Measurements from ENCODE around the gene CATSPERE. TPM values are rescaled to one million over a fixed set of nuclear protein-coding genes. Genes with fewer than 3 reads are reported as not detected.
"Not testable (repeated sequence)": the region's sequence is repeated elsewhere in the genome, so short reads cannot be mapped to it uniquely, and the experiment has no call there.

CATSPERE gene
- total RNA-seq, 1 donor from 2014 or later, result 0.86 TPM

DNA sequence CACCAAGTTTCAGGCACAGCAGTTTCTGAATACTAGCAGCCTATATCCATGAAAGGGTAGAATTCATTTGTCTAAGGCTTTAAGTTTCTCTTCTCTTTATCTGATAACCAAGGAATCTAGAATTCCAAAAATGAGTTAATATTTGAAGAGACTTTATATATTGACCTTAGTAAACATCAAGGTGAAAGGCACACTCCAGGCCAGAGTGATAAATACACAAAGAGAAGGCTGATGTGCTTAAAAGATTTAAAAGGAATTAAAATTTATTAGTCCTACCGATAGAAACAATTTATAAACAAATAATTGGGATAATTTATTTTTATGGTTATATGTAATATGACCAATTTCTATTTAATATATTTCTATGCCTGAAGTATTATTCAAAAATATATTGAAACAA, 98.5 kb downstream of the CATSPERE start:
- Histone ChIP-seq H3K27ac (no peak overlapping the region), H2AFZ (replicated peaks) (no peak overlapping the region), H3K4me3 (no peak overlapping the region), H4K20me1 (ENCODE audit: low read depth) (no peaks in the 10 kb centered on the region), H3K36me3 (no peaks in the 10 kb centered on the region), H3K4me2 (no peak overlapping the region), H3K79me2 (ENCODE audit: low read depth) (no peaks in the 10 kb centered on the region), H3K4me1 (no peaks in the 10 kb centered on the region), H3K27me3 (no peaks in the 10 kb centered on the region), H3F3A (ENCODE audit: low read depth) (no peaks in the 10 kb centered on the region), H3K9ac (no peak overlapping the region), H3K9me3 (ENCODE audit: low read depth) (peaks cover 9% of the 10 kb centered on the region)
- DNase-seq (ENCODE audit: low spot score), result no peak
- Mint-ChIP-seq H3K4me1 (no peaks in the 10 kb centered on the region), H3K9me3 (peaks cover 30% of the 10 kb centered on the region), H3K27me3 (ENCODE audit: insufficient read depth, low read depth) (no peaks in the 10 kb centered on the region), H3K4me3 (no peak overlapping the region), H3K36me3 (peaks cover 2% of the 10 kb centered on the region), H3K27ac (no peak overlapping the region)
- no peak for TF ChIP-seq EZH2phosphoT487 (IDR thresholded peaks at IDR 0.05)
- no peak for TF ChIP-seq EZH2 (IDR thresholded peaks at IDR 0.05)
- TF ChIP-seq, protein P1, sequence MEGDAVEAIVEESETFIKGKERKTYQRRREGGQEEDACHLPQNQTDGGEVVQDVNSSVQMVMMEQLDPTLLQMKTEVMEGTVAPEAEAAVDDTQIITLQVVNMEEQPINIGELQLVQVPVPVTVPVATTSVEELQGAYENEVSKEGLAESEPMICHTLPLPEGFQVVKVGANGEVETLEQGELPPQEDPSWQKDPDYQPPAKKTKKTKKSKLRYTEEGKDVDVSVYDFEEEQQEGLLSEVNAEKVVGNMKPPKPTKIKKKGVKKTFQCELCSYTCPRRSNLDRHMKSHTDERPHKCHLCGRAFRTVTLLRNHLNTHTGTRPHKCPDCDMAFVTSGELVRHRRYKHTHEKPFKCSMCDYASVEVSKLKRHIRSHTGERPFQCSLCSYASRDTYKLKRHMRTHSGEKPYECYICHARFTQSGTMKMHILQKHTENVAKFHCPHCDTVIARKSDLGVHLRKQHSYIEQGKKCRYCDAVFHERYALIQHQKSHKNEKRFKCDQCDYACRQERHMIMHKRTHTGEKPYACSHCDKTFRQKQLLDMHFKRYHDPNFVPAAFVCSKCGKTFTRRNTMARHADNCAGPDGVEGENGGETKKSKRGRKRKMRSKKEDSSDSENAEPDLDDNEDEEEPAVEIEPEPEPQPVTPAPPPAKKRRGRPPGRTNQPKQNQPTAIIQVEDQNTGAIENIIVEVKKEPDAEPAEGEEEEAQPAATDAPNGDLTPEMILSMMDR (IDR thresholded peaks at IDR 0.05), result no peak

DNA sequence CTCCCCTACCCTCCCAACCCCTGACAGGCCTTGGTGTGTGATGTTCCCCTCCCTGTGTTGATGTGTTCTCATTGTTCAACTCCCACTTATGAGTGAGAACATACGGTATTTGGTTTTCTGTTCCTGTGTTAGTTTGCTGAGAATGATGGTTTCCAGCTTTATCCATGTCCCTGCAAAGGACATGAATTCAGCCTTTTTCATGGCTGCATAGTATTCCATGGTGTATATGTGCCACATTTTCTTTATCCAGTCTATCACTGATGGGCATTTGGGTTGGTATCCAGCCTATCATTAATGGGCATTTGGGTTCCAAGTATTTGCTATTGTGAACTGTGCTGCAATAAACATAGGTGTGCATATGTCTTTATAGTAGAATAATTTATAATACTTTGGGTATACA, 101.8 kb downstream of the CATSPERE start:
- not testable (repeated sequence) for DNase-seq (ENCODE audit: low spot score); H3K9me3 ChIP-seq (ENCODE audit: low read depth); H3K79me2 ChIP-seq (ENCODE audit: low read depth); H3K27ac Mint-ChIP-seq; H3K4me2 ChIP-seq; H3K9ac ChIP-seq; H3K27me3 ChIP-seq; H3F3A ChIP-seq (ENCODE audit: low read depth); H3K4me3 ChIP-seq; H2AFZ ChIP-seq (replicated peaks); H3K4me1 Mint-ChIP-seq; H4K20me1 ChIP-seq (ENCODE audit: low read depth); H3K4me1 ChIP-seq; H3K36me3 Mint-ChIP-seq; H3K27me3 Mint-ChIP-seq (ENCODE audit: insufficient read depth, low read depth); H3K4me3 Mint-ChIP-seq; H3K27ac ChIP-seq; H3K36me3 ChIP-seq
- peaks cover 24% of the 10 kb centered on the region for H3K9me3 Mint-ChIP-seq

DNA sequence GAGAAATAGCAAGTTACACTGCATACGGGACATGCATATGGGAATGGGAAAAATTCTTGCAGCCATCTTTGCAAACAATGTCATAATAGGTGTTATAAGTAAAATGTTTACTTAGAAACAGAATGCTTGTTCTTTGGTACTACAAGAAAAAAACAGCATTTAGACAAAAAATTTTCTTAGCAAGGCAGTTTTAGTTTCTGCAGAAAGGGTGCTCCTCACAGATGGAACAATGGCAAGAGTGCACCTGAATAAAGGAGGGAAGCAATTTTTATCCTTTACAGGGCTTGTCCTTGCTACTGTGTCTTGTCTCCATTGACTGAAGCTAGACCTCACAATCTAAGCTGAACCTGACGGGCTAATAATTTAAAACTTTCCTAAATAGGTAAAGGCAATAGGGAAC, 112.7 kb downstream of the CATSPERE start:
- no peaks in the 10 kb centered on the region for H3K79me2 ChIP-seq (ENCODE audit: low read depth)
- TF ChIP-seq EZH2 (IDR thresholded peaks at IDR 0.05), result no peak
- no peak for TF ChIP-seq EZH2phosphoT487 (IDR thresholded peaks at IDR 0.05)
- TF ChIP-seq, protein P1 (IDR thresholded peaks at IDR 0.05), result no peak
- Mint-ChIP-seq H3K4me3 (no peak overlapping the region), H3K27me3 (ENCODE audit: insufficient read depth, low read depth) (no peaks in the 10 kb centered on the region), H3K36me3 (peaks cover 1% of the 10 kb centered on the region), H3K27ac (no peak overlapping the region), H3K9me3 (peaks cover 26% of the 10 kb centered on the region), H3K4me1 (no peaks in the 10 kb centered on the region)
- H2AFZ ChIP-seq (replicated peaks), result no peak overlapping the region
- H3K27me3 ChIP-seq, result no peaks in the 10 kb centered on the region
- no peak overlapping the region for H3K4me2 ChIP-seq
- no peak overlapping the region for H3K9ac ChIP-seq
- no peak overlapping the region for H3K27ac ChIP-seq
- no peak overlapping the region for H3K4me3 ChIP-seq
- no peaks in the 10 kb centered on the region for H4K20me1 ChIP-seq (ENCODE audit: low read depth)
- no peaks in the 10 kb centered on the region for H3F3A ChIP-seq (ENCODE audit: low read depth)
- no peaks in the 10 kb centered on the region for H3K9me3 ChIP-seq (ENCODE audit: low read depth)
- no peaks in the 10 kb centered on the region for H3K4me1 ChIP-seq
- H3K36me3 ChIP-seq, result no peaks in the 10 kb centered on the region
- no peak for DNase-seq (ENCODE audit: low spot score)

DNA sequence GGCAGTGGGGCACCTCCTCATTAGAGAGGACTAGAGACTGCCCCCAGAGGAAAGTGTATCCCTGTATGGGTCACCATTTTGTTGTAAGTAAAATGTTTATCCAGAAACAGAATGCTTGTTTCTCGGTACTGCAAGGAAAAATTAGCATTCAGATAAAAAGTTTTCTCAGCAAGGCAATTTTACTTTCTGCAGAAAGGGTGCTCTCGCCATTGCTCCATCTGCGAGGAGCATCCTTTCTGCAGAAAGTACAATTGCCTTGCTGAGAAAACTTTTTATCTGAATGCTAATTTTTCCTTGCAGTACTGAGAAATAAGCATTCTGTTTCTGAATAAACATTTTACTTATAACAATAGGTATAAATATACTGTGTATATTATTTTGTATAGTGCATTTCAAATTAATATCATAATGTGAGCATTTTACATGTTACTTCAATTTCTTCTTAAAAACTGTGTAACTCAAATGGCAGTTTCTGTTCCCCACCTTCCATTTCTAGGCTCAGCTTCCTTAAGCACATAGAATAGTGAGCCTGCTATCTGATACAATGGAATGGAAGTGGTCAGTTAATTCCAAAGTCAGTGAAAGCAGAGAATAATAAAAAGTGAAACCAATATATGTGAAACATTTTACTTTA, 115.3 kb downstream of the CATSPERE start:
- no peak overlapping the region for H3K4me2 ChIP-seq
- H3K27me3 Mint-ChIP-seq (ENCODE audit: insufficient read depth, low read depth), result no peaks in the 10 kb centered on the region
- no peaks in the 10 kb centered on the region for H3K79me2 ChIP-seq (ENCODE audit: low read depth)
- H2AFZ ChIP-seq (replicated peaks), result no peak overlapping the region
- H3K36me3 Mint-ChIP-seq, result peaks cover 1% of the 10 kb centered on the region
- no peaks in the 10 kb centered on the region for H3K4me1 Mint-ChIP-seq
- peaks cover 28% of the 10 kb centered on the region for H3K9me3 Mint-ChIP-seq
- no peak overlapping the region for H3K9ac ChIP-seq
- H3K4me3 Mint-ChIP-seq, result no peak overlapping the region
- no peaks in the 10 kb centered on the region for H3K27me3 ChIP-seq
- no peaks in the 10 kb centered on the region for H3K4me1 ChIP-seq
- H3F3A ChIP-seq (ENCODE audit: low read depth), result no peaks in the 10 kb centered on the region
- no peak for DNase-seq (ENCODE audit: low spot score)
- no peaks in the 10 kb centered on the region for H3K9me3 ChIP-seq (ENCODE audit: low read depth)
- H3K27ac Mint-ChIP-seq, result no peak overlapping the region
- TF ChIP-seq EZH2phosphoT487 (IDR thresholded peaks at IDR 0.05) (no peak), EZH2 (IDR thresholded peaks at IDR 0.05) (no peak)
- TF ChIP-seq, protein P1 (IDR thresholded peaks at IDR 0.05), result no peak
- no peak overlapping the region for H3K4me3 ChIP-seq
- H4K20me1 ChIP-seq (ENCODE audit: low read depth), result no peaks in the 10 kb centered on the region
- no peak overlapping the region for H3K27ac ChIP-seq
- H3K36me3 ChIP-seq, result no peaks in the 10 kb centered on the region

DNA sequence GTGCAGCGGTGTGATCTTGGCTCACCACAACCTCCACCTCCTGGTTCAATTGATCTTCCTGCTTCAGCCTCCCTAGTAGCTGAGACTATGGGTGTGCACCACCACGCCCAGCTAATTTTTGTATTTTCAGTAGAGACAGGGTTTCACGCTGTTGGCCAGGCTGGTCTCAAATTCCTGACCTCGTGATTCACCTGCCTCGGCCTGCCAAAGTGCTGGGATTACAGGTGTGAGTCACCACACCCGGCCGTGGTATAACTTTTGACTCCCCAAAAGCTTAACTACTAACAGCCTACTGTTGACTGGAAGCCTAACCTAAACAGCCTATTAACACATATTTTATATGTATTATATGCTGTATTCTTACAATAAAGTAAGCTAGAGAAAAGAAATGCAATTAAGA, 117.1 kb downstream of the CATSPERE start:
- H3K27ac Mint-ChIP-seq; H3K27me3 Mint-ChIP-seq (ENCODE audit: insufficient read depth, low read depth); H4K20me1 ChIP-seq (ENCODE audit: low read depth); H3K9me3 ChIP-seq (ENCODE audit: low read depth); H3K27me3 ChIP-seq; H3K36me3 Mint-ChIP-seq; H3K79me2 ChIP-seq (ENCODE audit: low read depth); H3K36me3 ChIP-seq; DNase-seq (ENCODE audit: low spot score); H3K4me3 Mint-ChIP-seq; H3K4me3 ChIP-seq; H3K4me1 ChIP-seq; H3K4me1 Mint-ChIP-seq; H3K9ac ChIP-seq; H2AFZ ChIP-seq (replicated peaks); H3K4me2 ChIP-seq; H3K27ac ChIP-seq; H3F3A ChIP-seq (ENCODE audit: low read depth): not testable (repeated sequence)
- H3K9me3 Mint-ChIP-seq, result peaks cover 24% of the 10 kb centered on the region

Data from neural progenitor cell (in vitro differentiated cells).